GM18951 (cell line): ENCODE data around the gene HEPN1.
A peak's percentile ranks its signal among the peaks of the same experiment; 100 is the strongest.

ENCODE experiments used
- POLR2A ChIP-seq: IDR thresholded peaks from 4 replicates; pipeline ENCODE4 v1.6.1; 2011; ENCODE audit warnings: mild to moderate bottlenecking; ENCODE audit not compliant: insufficient read length, insufficient read depth; ENCODE audit errors: extremely low read depth
- in situ Hi-C: fragments of 300-500 bp; cut with MboI; formaldehyde crosslinking; loops from one replicate; pipeline ENCODE4 v1.12.0; 2022; ENCODE audit warnings: low sequenced_read_pairs, mixed read lengths, inconsistent platforms; ENCODE audit not compliant: unreplicated experiment

The HEPN1 gene

DNA sequence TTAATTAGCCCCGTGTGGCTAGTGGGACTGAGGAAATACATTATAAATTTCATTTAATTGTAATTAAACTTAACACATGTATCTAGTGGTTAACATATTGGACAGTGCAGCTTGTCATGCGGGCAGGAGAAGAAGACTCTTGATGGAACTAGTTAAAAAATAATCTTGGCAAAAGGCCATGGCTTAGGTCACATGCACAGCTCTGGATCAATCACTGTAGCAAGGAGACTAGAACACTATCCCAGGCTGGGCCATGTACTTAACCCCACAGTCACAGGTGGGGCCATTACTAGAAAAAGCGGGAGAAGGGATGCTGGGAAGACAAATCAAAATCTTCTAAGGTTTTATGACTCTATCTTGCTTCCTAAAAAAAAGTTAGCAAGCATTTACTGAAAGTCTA, 25.5 kb downstream of the HEPN1 start:
- in situ Hi-C loops, result no loop called here
- TF ChIP-seq POLR2A, result no peak

DNA sequence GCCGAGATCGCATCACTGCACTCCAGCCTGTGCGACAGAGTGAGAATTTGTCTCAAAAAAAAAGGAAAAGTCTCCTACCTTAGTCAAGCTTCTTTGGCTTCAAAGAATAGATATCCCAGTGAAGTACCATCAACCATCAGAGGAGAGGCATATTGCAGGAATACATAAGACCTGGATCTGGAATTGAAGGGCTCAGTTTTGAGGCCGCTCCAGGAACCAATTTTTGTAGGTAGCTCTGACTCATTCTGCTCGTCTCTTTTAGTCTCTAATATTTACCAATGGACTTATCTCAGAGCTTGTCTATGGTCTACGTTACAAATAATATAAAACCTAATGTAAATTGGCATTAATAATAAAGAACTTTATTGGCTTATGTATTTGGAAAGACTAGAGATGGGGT, 26.8 kb downstream of the HEPN1 start:
- no peak for TF ChIP-seq POLR2A
- in situ Hi-C loops, result no loop called here

DNA sequence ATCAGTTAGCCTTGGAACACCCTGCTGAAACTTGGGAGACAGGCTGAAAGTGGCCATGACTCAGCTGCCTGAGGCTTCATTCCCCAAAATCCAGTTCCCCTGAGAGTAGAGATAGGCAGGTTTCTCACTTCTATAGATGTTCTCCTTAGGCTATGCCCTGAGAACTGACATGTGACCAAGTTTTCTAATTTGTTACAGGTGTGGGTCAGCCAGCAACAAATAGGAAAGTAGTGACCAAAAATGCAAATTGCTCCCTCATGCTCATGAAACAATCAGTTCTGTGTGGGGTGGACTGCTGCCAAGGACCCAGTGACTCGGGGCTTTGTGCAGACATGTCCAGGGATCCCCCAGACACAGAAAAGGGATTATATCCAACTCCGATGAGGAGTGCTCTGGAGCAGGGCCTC, 27.7 kb downstream of the HEPN1 start:
- no peak for TF ChIP-seq POLR2A
- in situ Hi-C loops, result no loop called here

- in situ Hi-C loops, result loop anchor here (25.0 kb wide), 1 partner anchor 387 kb away; no protein-coding TSS in a partner anchor
- TF ChIP-seq POLR2A, result no peak
These were observed 31.7 kb downstream of the HEPN1 start for GRCh38 chr11:124950601-124951330.

- in situ Hi-C loops, result loop anchor here (25.0 kb wide), 1 partner anchor 386 kb away; no protein-coding TSS in a partner anchor
- TF ChIP-seq POLR2A, result no peak
These were observed 32.3 kb downstream of the HEPN1 start for GRCh38 chr11:124951341-124951740.

GRCh38 chr11:124953753-124954589, 34.9 kb downstream of the HEPN1 start, which contains the start of gene CCDC15:
CCDC15 (plus strand) TSS chr11:124954202; CDS start chr11:124954733, 531 bp downstream.
- in situ Hi-C loops, result loop anchor here (25.0 kb wide), 1 partner anchor 383 kb away; no protein-coding TSS in a partner anchor
- TF ChIP-seq POLR2A, result peak; percentile 97

DNA sequence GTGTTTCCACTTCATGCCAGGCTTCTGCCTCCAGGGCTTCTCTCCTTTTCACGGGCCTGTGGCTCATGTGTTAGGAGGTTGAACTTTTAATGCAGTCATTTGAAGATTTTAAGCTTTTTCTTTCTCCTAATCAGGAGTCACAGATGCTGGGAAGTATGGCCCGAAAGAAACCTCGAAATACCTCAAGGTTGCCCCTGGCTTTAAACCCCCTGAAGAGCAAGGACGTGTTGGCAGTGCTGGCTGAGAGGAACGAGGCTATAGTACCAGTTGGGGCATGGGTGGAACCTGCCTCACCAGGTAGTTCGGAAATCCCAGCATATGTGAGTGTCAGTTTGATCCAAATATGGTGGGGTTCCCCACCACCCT, 35.5 kb downstream of the HEPN1 start:
- in situ Hi-C loops, result loop anchor here (25.0 kb wide), 1 partner anchor 383 kb away; no protein-coding TSS in a partner anchor
- TF ChIP-seq POLR2A, result no peak

GRCh38 chr11:124955035-124955434, 36.0 kb downstream of the HEPN1 start:
- in situ Hi-C loops, result loop anchor here (25.0 kb wide), 1 partner anchor 382 kb away; no protein-coding TSS in a partner anchor
- TF ChIP-seq POLR2A, result no peak

DNA sequence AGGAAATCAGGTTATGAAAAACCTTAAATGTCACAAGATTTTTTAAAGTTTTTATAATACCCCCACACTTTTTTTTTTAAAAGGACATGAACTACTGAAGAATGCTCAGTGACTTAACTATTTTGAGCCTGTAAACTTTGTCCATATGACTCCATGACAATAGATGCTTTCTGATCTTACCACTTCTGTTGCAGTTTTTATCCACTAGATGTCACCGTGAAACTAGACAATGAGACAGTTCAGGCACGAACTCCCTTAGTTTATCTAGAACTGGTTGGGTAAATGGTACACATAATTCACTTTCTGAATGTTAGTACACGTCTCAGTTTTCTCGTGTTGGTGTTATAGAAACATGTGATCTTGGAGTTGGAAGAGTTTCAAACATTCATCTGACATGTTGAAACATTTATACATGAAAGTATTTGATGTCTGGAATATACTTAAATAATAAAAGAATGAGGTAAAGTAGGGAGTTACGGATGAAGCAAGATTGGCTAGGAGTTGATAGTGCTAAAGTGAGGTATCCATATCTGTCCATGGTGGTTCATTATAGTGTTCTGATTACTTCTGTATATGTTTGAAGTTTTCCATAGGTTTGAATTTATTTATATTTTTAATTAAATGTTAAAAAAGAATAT, 43.0 kb downstream of the HEPN1 start:
- in situ Hi-C loops, result loop anchor here (25.0 kb wide), 1 partner anchor 375 kb away; no protein-coding TSS in a partner anchor
- no peak for TF ChIP-seq POLR2A

- in situ Hi-C loops, result loop anchor here (25.0 kb wide), 1 partner anchor 369 kb away; no protein-coding TSS in a partner anchor
These were observed 49.1 kb downstream of the HEPN1 start for GRCh38 chr11:124968197-124968596.
